ENCODE measurements around the gene CASZ1. TPM values are rescaled to one million over a fixed set of nuclear protein-coding genes. Genes with fewer than 3 reads are reported as not detected.

Gene CASZ1
- total RNA-seq, 4 donors from 2014 or later, result 106 to 229 (median 160) TPM

GRCh38 chr1:10829067-10829818 is 32.8 kb upstream of the CASZ1 start:
- Histone ChIP-seq H3K27ac (no peak overlapping the region), H3K4me3 (no peak overlapping the region), H3K27me3 (peaks cover 36% of the 10 kb centered on the region), H3K36me3 (no peaks in the 10 kb centered on the region), H3K9me3 (no peaks in the 10 kb centered on the region), H3K4me1 (peaks cover 37% of the 10 kb centered on the region)
- WGBS, result 80% methylated on average over 14 of the region's 14 CpGs
- no peak for DNase-seq (ENCODE audit: low spot score in 2 of 2)
- TF ChIP-seq CTCF (IDR thresholded peaks at IDR 0.05) (no peak), POLR2A (IDR thresholded peaks at IDR 0.05) (no peak), EP300 (IDR thresholded peaks at IDR 0.05) (no peak), POLR2AphosphoS5 (IDR thresholded peaks at IDR 0.05) (no peak)

GRCh38 chr1:10827377-10828333 is 31.2 kb upstream of the CASZ1 start:
- no peak for DNase-seq (ENCODE audit: low spot score in 2 of 2)
- H3K27me3 ChIP-seq, result peaks cover 39% of the 10 kb centered on the region
- H3K4me3 ChIP-seq, result no peak overlapping the region
- H3K4me1 ChIP-seq, result peaks cover 53% of the 10 kb centered on the region
- TF ChIP-seq EP300 (IDR thresholded peaks at IDR 0.05) (no peak), CTCF (IDR thresholded peaks at IDR 0.05) (no peak), POLR2AphosphoS5 (IDR thresholded peaks at IDR 0.05) (no peak), POLR2A (IDR thresholded peaks at IDR 0.05) (no peak)
- WGBS, result 78% methylated on average over 43 of the region's 43 CpGs
- no peak overlapping the region for H3K27ac ChIP-seq
- H3K36me3 ChIP-seq, result no peaks in the 10 kb centered on the region
- H3K9me3 ChIP-seq, result no peaks in the 10 kb centered on the region

- no peak for DNase-seq (ENCODE audit: low spot score in 2 of 2)
- Histone ChIP-seq H3K4me1 (peaks cover 45% of the 10 kb centered on the region), H3K4me3 (no peak overlapping the region), H3K36me3 (no peaks in the 10 kb centered on the region), H3K27ac (peak overlapping the region; percentile 55), H3K27me3 (peaks cover 29% of the 10 kb centered on the region), H3K9me3 (no peaks in the 10 kb centered on the region)
- TF ChIP-seq POLR2A (IDR thresholded peaks at IDR 0.05) (no peak), CTCF (IDR thresholded peaks at IDR 0.05) (no peak), POLR2AphosphoS5 (IDR thresholded peaks at IDR 0.05) (no peak), EP300 (IDR thresholded peaks at IDR 0.05) (no peak)
- 40% methylated on average over 3 of the region's 6 CpGs for WGBS
These were observed 29.1 kb upstream of the CASZ1 start for GRCh38 chr1:10825592-10825991.

GRCh38 chr1:10824821-10825540 is 28.5 kb upstream of the CASZ1 start:
- Histone ChIP-seq H3K4me1 (peaks cover 42% of the 10 kb centered on the region), H3K9me3 (no peaks in the 10 kb centered on the region), H3K36me3 (no peaks in the 10 kb centered on the region), H3K27ac (peak overlapping the region; percentile 55), H3K4me3 (no peak overlapping the region), H3K27me3 (peaks cover 29% of the 10 kb centered on the region)
- no peak for DNase-seq (ENCODE audit: low spot score in 2 of 2)
- TF ChIP-seq POLR2AphosphoS5 (IDR thresholded peaks at IDR 0.05) (no peak), EP300 (IDR thresholded peaks at IDR 0.05) (no peak), POLR2A (IDR thresholded peaks at IDR 0.05) (no peak), CTCF (IDR thresholded peaks at IDR 0.05) (no peak)
- 49% methylated on average over 19 of the region's 19 CpGs for WGBS
